NCI-H2107 treated with DMSO at 0.1 percent for 48 hours (cell line): ENCODE data around the gene BACE2.
"Not testable (repeated sequence)": the region's sequence is repeated elsewhere in the genome, so short reads cannot be mapped to it uniquely, and the experiment has no call there.

Source experiments
- DNase-seq: peaks from one replicate; lab custom pipeline; 2025; ENCODE audit not compliant: unreplicated experiment; lab: John Stamatoyannopoulos, UW

BACE2 gene

GRCh38 chr21:41260428-41260827 lies 92.5 kb downstream of the BACE2 start:
- no peak for DNase-seq

- DNase-seq: no peak
These were observed 99.4 kb downstream of the BACE2 start for GRCh38 chr21:41267346-41267745.

GRCh38 chr21:41269535-41269934 lies 101.6 kb downstream of the BACE2 start:
- DNase-seq: no peak

- no peak for DNase-seq
These were observed 109.2 kb downstream of the BACE2 start for GRCh38 chr21:41277196-41277595.

- DNase-seq: no peak
These were observed 109.9 kb downstream of the BACE2 start for GRCh38 chr21:41277846-41278245.

- no peak for DNase-seq
These were observed 112.4 kb downstream of the BACE2 start for GRCh38 chr21:41280115-41280919.

- no peak for DNase-seq
These were observed 114.5 kb downstream of the BACE2 start for GRCh38 chr21:41282412-41282811.

- DNase-seq: peak; percentile 90
These were observed 115.4 kb downstream of the BACE2 start for GRCh38 chr21:41283211-41283818.

GRCh38 chr21:41289431-41289830 lies 121.5 kb downstream of the BACE2 start:
- DNase-seq: no peak

- no peak for DNase-seq
These were observed 122.3 kb downstream of the BACE2 start for GRCh38 chr21:41290106-41290799.

GRCh38 chr21:41294548-41295231 lies 126.7 kb downstream of the BACE2 start:
- peak; percentile 22 for DNase-seq

GRCh38 chr21:41295721-41296254 lies 127.8 kb downstream of the BACE2 start:
- no peak for DNase-seq

GRCh38 chr21:41302976-41303375 lies 135.0 kb downstream of the BACE2 start:
- DNase-seq: no peak

GRCh38 chr21:41304068-41304720 lies 136.2 kb downstream of the BACE2 start:
- DNase-seq: no peak

- DNase-seq: no peak
These were observed 139.3 kb downstream of the BACE2 start for GRCh38 chr21:41307219-41307618.

GRCh38 chr21:41313285-41314164 lies 145.6 kb downstream of the BACE2 start:
- DNase-seq: not testable (repeated sequence)

GRCh38 chr21:41315726-41316125 lies 147.8 kb downstream of the BACE2 start:
- DNase-seq: no peak

GRCh38 chr21:41316200-41317062 lies 148.5 kb downstream of the BACE2 start, which contains the start of gene FAM3B:
FAM3B (plus strand) TSS chr21:41316801; CDS start chr21:41316880, 79 bp downstream.
- peak; percentile 25 for DNase-seq

- DNase-seq: no peak
These were observed 149.1 kb downstream of the BACE2 start for GRCh38 chr21:41317063-41317392.
